GM12801 (cell line): Measurements from ENCODE around the gene NEDD8.

ENCODE experiments used
- TF ChIP-seq, protein P1 (sequence below): IDR thresholded peaks from one replicate; pipeline ENCODE4 v1.5.1; 2011; ENCODE audit warnings: control low read depth; ENCODE audit not compliant: insufficient read length; ENCODE audit errors: extremely low read depth

NEDD8 gene

DNA sequence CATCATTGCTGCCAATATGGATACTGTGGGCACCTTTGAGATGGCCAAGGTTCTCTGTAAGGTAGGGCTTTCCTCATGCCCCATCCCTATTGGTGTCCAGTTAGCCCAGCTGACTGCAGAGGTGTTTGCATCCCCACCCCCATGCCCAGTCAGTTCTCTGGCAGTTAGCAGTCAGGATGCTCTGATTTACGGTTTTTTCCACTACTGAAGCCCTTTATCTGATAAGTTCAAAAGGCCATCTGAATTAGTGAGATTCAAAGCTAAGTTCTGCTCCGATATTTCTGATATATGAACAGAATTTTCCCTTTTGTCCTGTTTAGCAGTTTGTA, 1.3 kb upstream of the NEDD8 start:
- TF ChIP-seq, protein P1, sequence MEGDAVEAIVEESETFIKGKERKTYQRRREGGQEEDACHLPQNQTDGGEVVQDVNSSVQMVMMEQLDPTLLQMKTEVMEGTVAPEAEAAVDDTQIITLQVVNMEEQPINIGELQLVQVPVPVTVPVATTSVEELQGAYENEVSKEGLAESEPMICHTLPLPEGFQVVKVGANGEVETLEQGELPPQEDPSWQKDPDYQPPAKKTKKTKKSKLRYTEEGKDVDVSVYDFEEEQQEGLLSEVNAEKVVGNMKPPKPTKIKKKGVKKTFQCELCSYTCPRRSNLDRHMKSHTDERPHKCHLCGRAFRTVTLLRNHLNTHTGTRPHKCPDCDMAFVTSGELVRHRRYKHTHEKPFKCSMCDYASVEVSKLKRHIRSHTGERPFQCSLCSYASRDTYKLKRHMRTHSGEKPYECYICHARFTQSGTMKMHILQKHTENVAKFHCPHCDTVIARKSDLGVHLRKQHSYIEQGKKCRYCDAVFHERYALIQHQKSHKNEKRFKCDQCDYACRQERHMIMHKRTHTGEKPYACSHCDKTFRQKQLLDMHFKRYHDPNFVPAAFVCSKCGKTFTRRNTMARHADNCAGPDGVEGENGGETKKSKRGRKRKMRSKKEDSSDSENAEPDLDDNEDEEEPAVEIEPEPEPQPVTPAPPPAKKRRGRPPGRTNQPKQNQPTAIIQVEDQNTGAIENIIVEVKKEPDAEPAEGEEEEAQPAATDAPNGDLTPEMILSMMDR, result no peak

DNA sequence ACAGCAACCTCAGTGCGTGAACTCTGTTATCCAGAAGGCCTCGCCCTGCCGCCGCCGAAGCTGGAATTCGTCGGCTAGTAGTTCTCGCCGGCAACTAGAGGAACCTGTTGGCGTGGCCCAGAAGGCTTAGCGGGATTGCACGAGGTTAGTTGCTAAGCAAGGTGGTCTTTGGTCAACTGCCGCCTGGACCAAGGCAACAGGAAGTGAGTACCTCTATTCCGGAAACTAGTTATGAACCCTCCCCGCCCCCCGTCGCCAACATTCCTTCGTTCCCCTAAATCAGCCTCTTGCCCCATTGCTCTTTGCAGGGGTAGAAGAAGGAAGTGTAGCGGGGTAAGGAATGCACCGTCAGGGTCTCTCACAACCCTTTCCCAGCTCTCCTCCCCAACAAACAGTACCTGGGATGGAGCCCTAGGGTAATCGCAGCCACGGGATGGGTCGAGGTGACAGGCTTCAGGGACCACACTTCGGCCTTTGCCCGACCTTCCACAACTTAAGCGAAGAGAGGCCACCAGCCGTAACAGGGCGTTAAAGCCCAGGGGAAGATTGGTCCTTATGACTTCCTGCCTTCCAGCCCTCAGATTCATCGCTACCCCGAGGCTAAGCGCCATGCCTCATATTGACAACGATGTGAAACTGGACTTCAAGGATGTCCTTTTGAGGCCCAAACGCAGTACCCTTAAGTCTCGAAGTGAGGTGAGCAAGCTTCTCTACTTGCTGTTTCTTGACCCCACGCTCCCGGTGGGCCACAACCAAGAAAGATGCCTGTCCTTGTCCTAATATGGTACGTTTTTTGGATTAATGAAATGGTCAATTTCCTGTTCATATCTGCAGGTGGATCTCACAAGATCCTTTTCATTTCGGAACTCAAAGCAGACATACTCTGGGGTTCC, 724 bp upstream of the NEDD8 start, which contains the start of gene GMPR2:
Gene GMPR2 (plus strand): TSS at position 285 of the 893 bp plus-strand sequence. CDS start 325 bp downstream, at position 610.
- TF ChIP-seq, protein P1, result no peak

DNA sequence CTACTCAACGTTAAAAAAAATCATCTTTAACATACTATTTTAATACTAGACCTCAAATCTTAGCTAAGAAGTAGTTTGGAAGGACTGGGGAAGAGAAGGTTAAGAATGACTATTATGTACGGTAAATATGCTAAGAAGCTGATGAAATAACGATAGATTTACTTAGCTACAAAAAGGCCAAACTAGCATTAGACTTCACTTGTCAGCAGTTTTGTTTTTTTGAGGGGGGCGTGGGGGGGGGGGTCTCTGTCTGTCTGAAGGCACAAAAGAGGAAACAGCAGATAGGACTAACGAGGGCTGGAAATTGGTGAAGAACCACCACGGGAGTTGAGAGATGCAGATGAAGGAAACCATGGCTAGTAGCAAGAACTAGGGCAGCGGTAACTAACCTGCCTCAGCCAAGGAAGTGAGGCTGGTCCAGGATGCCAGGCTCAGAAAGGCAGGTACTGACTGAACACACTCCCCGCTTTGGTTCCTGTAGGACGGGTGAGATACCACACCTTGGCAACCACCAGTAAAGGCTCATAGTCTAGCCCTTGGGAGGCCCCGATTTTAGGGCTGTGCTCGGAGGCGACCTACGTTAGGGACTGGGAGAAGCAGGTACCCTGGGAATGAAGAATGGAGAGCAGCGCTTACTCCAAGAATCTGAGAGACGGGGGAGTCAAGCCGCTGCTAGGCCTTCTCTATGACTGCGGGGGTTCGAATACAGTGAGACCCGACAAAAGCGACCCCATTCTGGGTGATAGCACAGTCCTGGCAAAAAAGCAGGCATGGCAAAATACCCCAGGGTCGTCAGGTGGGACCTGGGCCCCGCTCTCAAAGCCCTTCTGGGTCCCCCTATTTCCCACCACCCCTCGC, 675 bp downstream of the NEDD8 start:
- TF ChIP-seq, protein P1, result no peak

DNA sequence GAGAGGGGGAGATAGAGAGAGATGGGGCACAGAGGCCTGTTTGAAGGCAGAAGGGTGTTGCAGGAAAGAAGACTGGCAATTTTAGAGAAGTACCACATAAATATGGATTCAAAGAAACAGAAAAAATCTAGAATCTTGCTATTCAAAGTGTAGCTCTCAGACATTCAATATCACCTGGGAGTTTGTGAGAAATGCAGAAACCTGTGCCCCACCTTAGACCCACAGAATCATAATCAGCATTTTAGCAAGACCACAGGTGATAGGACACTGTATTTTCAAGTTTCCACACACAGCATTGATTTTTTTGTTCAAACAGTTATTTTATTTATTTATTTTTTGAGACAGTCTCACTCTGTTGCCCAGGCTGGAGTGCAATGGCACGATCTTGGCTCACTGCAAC, 3.3 kb downstream of the NEDD8 start:
- TF ChIP-seq, protein P1, result no peak

DNA sequence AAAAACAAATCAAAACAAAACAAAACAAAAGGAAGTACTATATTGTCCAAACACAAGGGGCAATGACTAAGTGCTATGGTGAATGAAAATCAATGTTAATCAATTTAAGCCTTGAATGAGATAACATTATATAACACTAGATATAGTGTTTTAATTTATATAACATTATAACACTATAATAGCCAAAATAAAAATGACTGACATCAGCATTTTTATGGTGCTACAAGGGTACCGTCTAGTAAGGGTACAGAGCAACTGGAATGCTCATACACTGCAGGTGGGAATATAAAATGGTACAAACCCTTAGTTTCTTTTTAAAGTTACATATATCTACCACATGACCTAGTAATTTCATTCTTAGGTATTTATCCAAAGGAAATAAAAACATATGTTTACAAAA, 5.7 kb downstream of the NEDD8 start:
- TF ChIP-seq, protein P1, result no peak

DNA sequence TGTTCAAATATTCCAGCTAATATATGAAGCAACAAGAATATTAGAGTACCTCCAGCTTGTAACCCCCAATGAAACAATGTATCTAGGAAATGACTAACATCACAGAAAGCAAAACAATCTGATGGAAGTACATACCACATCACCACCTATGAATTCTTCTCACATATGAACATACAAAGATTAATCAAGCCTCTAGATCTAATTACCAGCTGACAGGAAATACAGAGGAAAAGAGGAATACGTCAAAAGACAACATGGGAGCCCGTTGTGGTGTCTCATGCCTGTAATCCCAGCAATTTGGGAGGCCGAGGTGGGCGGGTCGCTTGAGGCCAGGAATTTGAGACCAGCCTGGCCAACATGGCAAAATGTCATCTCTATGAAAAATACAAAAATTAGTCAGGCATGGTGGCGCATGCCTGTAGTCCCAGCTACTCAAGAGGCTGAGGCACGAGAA, 7.5 kb downstream of the NEDD8 start:
- TF ChIP-seq, protein P1, result no peak

DNA sequence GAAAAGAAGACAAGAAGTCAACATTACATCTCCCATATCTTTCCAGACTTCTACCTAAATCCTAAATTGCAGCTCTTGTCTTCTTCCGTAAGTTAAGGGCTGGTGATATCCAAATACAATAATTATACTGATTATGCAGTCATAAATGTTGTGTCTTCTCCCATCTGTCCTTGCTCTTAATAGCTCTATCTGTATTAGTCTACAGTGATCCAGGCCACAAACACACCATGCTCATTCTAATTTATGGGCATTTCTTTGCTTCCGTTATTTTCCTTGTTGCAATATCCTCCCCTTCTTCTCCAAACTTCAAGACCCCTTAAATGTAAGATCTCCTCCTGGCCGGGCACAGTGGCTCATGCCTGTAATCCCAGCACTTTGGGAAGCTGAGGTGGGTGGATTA, 12.6 kb downstream of the NEDD8 start:
- TF ChIP-seq, protein P1, result no peak
